RPMI8226 (cell line): ENCODE data around the gene NUP210L.
"Not testable (repeated sequence)": the region's sequence is repeated elsewhere in the genome, so short reads cannot be mapped to it uniquely, and the experiment has no call there.

Source experiments
- DNase-seq: peaks from one replicate; pipeline ENCODE4 v3.0.0-alpha.2; 2015

Gene NUP210L

GRCh38 chr1:153987621-153988020 lies 167.3 kb downstream of the NUP210L start:
- DNase-seq, result no peak

GRCh38 chr1:153985941-153986761 lies 168.7 kb downstream of the NUP210L start, which contains the start of gene RAB13:
RAB13 (minus strand) TSS chr1:153986339; CDS start chr1:153986236, 103 bp downstream.
- no peak for DNase-seq

GRCh38 chr1:153985341-153985912 lies 169.4 kb downstream of the NUP210L start:
- no peak for DNase-seq

- DNase-seq, result no peak
Measured at GRCh38 chr1:153984123-153984894, 170.6 kb downstream of the NUP210L start.

GRCh38 chr1:153981735-153982134 lies 173.1 kb downstream of the NUP210L start:
- DNase-seq, result not testable (repeated sequence)

- not testable (repeated sequence) for DNase-seq
Measured at GRCh38 chr1:153979091-153979490, 175.8 kb downstream of the NUP210L start.

- DNase-seq, result no peak
Measured at GRCh38 chr1:153978274-153978909, 176.5 kb downstream of the NUP210L start.

GRCh38 chr1:153977250-153978240 lies 177.3 kb downstream of the NUP210L start, which contains the start of gene JTB:
JTB (minus strand) TSS chr1:153977674; CDS start chr1:153977252, 422 bp downstream.
- DNase-seq, result peak; percentile 92

- DNase-seq, result no peak
Measured at GRCh38 chr1:153976819-153977249, 178.0 kb downstream of the NUP210L start.

GRCh38 chr1:153973525-153973924 lies 181.3 kb downstream of the NUP210L start:
- no peak for DNase-seq

GRCh38 chr1:153973071-153973470 lies 181.8 kb downstream of the NUP210L start:
- DNase-seq, result no peak

GRCh38 chr1:153970346-153970745 lies 184.5 kb downstream of the NUP210L start:
- DNase-seq, result no peak

- DNase-seq, result no peak
Measured at GRCh38 chr1:153968972-153969371, 185.9 kb downstream of the NUP210L start.

- no peak for DNase-seq
Measured at GRCh38 chr1:153968408-153968807, 186.5 kb downstream of the NUP210L start.

GRCh38 chr1:153968000-153968363 lies 186.9 kb downstream of the NUP210L start:
- DNase-seq, result no peak

- DNase-seq, result peak; percentile 98
Measured at GRCh38 chr1:153967107-153967999, 187.5 kb downstream of the NUP210L start, which contains the start of gene CREB3L4. CREB3L4 (plus strand) TSS chr1:153967902; CDS start chr1:153968526, 624 bp downstream.

- DNase-seq, result peak; percentile 40
Measured at GRCh38 chr1:153963850-153964331, 191.0 kb downstream of the NUP210L start.

GRCh38 chr1:153963030-153963849 lies 191.6 kb downstream of the NUP210L start, which contains the start of gene SLC39A1:
SLC39A1 (minus strand) TSS chr1:153963537; CDS start chr1:153962715, 822 bp downstream.
- peak; percentile 99 for DNase-seq
